GM12801 (cell line): ENCODE results near the gene SNRNP25.

Experiments
- TF ChIP-seq, protein P1 (sequence below): IDR thresholded peaks from one replicate; pipeline ENCODE4 v1.5.1; 2011; ENCODE audit warnings: control low read depth; ENCODE audit not compliant: insufficient read length; ENCODE audit errors: extremely low read depth

SNRNP25 gene

DNA sequence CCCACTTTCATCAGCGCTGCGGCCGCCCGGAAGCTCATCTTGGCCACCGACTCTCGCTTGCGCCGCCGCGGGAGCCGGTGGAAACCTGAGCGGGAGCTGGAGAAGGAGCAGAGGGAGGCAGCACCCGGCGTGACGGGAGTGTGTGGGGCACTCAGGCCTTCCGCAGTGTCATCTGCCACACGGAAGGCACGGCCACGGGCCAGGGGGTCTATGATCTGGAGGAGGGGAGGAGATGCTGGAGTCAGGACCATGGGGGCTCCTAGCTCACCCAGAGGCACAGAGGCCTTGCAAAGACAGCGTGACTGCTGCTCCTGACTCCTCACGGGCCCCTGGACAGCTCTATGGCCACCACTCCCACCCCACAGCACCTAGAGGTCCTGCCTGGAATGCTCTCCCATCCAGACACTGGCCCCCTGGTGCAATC, 9.4 kb downstream of the SNRNP25 start:
- TF ChIP-seq, protein P1, sequence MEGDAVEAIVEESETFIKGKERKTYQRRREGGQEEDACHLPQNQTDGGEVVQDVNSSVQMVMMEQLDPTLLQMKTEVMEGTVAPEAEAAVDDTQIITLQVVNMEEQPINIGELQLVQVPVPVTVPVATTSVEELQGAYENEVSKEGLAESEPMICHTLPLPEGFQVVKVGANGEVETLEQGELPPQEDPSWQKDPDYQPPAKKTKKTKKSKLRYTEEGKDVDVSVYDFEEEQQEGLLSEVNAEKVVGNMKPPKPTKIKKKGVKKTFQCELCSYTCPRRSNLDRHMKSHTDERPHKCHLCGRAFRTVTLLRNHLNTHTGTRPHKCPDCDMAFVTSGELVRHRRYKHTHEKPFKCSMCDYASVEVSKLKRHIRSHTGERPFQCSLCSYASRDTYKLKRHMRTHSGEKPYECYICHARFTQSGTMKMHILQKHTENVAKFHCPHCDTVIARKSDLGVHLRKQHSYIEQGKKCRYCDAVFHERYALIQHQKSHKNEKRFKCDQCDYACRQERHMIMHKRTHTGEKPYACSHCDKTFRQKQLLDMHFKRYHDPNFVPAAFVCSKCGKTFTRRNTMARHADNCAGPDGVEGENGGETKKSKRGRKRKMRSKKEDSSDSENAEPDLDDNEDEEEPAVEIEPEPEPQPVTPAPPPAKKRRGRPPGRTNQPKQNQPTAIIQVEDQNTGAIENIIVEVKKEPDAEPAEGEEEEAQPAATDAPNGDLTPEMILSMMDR = no peak

DNA sequence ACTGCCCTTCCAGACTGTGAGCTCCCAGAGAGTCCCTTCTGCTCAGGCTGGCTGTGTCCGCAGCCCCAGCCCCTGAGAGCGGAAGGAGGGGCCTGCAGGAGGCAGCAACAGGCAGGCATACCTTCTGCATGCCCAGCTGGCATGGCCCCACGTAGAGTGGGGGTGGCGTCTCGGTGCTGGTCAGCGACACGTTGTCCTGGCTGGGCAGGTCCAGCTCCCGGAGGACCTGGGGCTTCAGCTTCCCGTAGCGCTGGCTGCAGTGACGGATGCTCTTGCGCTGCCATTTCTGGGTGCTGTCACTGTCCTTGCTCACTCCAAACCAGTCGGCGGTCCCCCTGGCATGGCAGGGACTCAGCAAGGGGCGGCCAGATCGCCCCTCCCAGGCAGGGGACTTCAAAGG, 9.8 kb downstream of the SNRNP25 start:
- TF ChIP-seq, protein P1 = no peak

DNA sequence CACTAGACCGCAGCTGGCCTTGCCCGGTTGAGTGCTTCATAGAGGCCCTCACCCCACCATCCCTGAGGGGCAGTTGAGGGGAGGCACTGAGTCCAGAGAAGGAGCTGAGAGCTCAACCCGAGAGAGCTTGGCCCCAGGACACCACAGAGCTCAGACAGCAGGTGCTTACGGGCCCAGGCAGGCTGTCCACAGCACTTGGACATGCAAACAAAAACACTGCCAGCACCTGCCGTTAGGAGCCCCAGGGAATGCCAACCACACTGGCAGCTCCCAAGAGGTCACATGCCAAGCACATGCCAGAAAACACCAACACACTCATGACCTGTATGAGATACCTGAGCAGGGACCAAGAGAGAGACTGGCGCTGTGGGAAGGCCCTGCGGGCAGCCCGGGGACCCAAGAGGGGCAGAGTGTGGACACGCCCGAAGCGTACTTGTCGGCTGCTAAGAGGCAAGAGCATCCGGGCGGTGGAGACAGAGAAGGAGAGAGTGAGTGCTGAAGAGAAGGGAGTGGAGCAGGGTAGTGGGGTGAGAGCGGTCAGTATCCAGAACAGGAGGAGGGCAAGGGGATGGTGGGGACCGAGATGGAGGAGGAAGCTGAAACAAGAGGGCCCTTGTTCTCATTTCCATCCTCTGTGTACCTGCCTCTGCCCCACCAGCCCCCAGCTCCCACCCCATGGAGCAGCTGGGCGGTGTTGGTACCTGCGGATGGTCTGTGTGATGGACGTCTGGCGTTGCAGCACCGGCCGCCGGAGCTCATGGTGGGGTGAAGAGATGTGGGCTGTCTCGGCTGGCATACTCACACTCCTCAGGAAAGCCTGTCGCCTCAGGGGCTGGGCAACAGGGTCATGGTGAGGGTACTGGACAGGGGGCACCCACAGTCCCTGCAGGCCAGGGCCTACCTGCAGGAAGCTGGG, 10.6 kb downstream of the SNRNP25 start:
- TF ChIP-seq, protein P1 = no peak

DNA sequence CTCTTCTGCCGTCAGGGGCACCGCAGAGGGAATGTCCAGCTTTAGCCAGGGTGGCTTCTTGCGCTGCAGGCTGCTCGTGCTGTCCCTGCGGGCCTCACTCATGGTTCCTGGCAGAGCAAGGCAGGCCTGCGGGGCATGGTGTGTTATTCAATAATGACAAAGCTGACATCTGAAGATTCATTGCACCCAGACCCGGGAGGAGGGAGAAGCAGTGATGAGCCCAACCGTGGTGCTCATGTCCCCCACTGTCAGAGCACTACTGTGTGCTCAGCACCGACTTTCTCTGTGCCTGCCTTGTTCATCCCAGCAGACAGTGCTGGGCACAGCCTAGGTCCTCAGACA, 11.3 kb downstream of the SNRNP25 start:
- TF ChIP-seq, protein P1 = no peak

DNA sequence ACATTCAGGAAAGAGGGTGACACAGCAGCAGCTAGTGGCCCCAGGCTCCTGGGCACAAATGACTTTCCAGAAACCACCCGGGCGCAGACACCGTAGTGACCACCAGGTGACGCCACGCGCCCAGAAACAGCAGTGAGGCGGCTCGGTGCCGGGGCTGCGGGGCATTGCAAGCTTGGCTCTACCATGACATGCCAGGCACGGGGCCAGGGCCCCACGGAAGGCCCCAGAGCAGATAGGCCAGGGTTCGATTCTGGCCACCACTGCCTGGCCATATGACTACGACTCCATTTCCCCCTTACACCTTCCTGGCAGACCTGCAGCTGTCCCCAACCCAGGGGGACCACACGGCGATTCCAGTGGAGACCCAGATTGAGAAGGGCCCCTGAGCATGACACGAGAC, 12.1 kb downstream of the SNRNP25 start:
- TF ChIP-seq, protein P1 = peak; percentile 75

DNA sequence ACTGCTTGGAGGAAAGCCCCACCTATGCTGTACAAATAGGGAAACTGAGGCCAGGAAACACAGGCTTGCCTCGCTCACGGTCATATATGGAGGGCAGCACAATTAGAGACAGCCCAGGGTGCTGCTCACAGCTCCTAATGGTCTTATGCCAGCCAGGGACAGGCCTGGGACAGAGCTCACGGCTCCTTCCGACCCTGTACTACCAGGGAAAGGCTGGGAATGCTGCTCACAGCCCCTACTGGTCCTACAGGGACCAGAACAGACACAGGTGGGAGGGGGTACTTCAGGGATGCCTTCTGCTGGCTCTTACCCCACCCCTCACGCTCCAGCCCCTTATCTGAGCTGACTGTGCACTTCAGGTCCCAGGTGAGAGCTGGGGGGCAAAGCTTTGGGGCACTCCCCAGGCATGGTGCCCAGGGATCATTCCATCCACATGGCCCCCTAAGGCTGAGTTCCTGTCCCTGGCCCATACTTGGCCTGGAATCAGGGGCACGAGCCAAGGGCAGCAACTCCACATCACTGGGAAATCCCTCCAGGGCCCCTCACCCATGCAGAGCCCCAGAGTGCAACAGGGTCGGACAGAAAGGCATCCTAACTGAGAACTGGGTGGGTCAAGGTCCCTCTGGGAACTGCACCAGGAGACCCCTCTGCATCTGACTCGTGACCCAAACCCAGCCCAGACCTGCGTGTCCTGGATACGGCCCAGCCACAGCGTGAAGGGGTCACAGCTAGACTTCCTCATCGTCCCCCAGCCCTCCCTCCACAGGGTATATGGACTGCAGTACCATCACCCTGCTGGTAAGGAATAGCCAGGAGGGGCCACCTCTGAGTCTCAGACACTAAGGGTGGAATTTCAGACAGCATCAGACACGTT, 12.9 kb downstream of the SNRNP25 start:
- TF ChIP-seq, protein P1 = no peak

DNA sequence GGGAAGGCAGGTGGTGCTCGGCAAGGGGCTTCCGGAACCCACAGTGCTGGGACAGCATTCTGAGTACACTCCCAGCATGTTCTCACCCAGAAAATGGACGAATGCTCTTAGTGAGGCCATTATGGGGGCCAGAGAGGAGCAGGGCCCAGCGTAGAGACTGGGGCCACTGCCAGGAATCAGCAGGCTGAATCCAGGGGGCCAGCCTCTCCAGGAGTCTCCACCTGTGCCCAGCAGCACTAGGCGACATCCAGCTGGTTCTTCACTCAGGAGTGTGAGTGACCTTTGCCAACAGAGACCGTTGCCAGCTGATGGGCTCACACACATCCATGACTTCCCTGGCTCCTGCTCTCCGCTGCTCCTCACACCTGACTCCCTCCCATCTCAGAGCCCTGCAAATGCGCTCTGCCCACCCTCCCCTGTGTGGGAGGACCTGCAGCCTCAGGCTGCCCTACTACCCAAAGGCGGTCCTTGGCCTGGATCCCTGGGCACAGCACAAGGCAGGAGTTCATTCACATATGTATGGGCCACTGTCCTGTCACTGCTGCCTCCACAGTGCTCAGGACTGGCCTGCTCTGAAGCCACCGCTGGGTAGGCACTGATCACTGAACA, 13.7 kb downstream of the SNRNP25 start:
- TF ChIP-seq, protein P1 = no peak
